HCT116 (cell line): ENCODE measurements around the gene MTA1. TPM values are rescaled to one million over a fixed set of nuclear protein-coding genes. Genes with fewer than 3 reads are reported as not detected.

Experiments
- ATAC-seq: fragments of 200-7000 bp; cut with Tn5 transposase; 2 replicates; pipeline ENCODE4 v1.9.1; 2020; ENCODE audit warnings: mild to moderate bottlenecking, moderate library complexity
- BruUV-seq: library from RNA; stranded (reverse); fragments of 400-500 nt; replicated peaks from 2 replicates; lab custom pipeline; 2021; lab: Mats Ljungman, UMichigan
- CTCF ChIA-PET: fragments of 300-600 bp; sonication (Branson Sonifier 250); formaldehyde crosslinking; loops from one replicate; lab custom pipeline; 2021; ENCODE audit warnings: antibody characterized with exemption; lab: Charles Lee
- POLR2A ChIA-PET: fragments of 300-600, 350-600 bp; sonication (Branson Sonifier 250); formaldehyde crosslinking; loops from one replicate; lab custom pipeline; 2021; ENCODE audit warnings: antibody characterized with exemption; lab: Charles Lee
- RAD21 ChIA-PET, 2 experiments: fragments of 300-600 bp; sonication (Branson Sonifier 250); formaldehyde crosslinking; loops; one replicate each; lab custom pipeline; 2023; ENCODE audit warnings: low total read pairs in 2 of 2; ENCODE audit not compliant: uncharacterized antibody in 2 of 2, unreplicated experiment in 2 of 2, low non-redundant PET in 1 of 2; lab: Charles Lee
- DNase-seq: peaks from one replicate; pipeline ENCODE4 v3.0.0-alpha.2; 2010; ENCODE audit warnings: low read depth, low spot score
- H2AFZ ChIP-seq: fragments of 200-600 bp; shearing (Covaris generic), sonication (generic); 2 replicates; pipeline ENCODE4 v1.6.1; 2017; ENCODE audit warnings: low read depth, mixed run types, mixed read lengths, antibody characterized with exemption, low read length; ENCODE audit not compliant: poor library complexity, severe bottlenecking
- H3K27ac ChIP-seq: 2 replicates; pipeline ENCODE4 v1.5.1; 2012; ENCODE audit warnings: low read depth, low read length
- H3K27me3 ChIP-seq: fragments of 200-600 bp; sonication (generic); 2 replicates; pipeline ENCODE4 v1.6.1; 2016; ENCODE audit warnings: mixed run types, low read length, mixed read lengths; ENCODE audit not compliant: insufficient read depth
- H3K36me3 ChIP-seq, 2 experiments: fragments of 200-500 bp in 1 of 2; fragments of 200-600 bp in 1 of 2; sonication (Bioruptor generic) in 1 of 2; sonication (generic) in 1 of 2; 2 replicates each; pipeline versions ENCODE4 v1.5.1 to v1.6.1; 2014 to 2016; ENCODE audit warnings: low read length in 2 of 2, inconsistent platforms in 1 of 2, mixed read lengths in 1 of 2, mixed run types in 1 of 2; ENCODE audit not compliant: insufficient read depth in 2 of 2, control insufficient read depth in 1 of 2
- H3K4me1 ChIP-seq, 2 experiments: fragments of 200-600 bp in 1 of 2; sonication (generic) in 1 of 2; 2 replicates each; pipeline versions ENCODE4 v1.5.1 to v1.6.1; 2012 to 2017; ENCODE audit warnings: low read length in 2 of 2, inconsistent platforms in 1 of 2, mild to moderate bottlenecking in 1 of 2, mixed read lengths in 1 of 2, mixed run types in 1 of 2, moderate library complexity in 1 of 2; ENCODE audit not compliant: insufficient read depth in 2 of 2, control insufficient read depth in 1 of 2
- H3K4me2 ChIP-seq: fragments of 200-600 bp; sonication (generic); 2 replicates; pipeline ENCODE4 v1.6.1; 2017; ENCODE audit warnings: mixed run types, low read length, mixed read lengths
- H3K4me3 ChIP-seq, 2 experiments: fragments of 200-600 bp in 1 of 2; sonication (generic) in 1 of 2; replicated peaks in 1 of 2; 2 replicates each; pipeline ENCODE4 v1.5.1; 2011 to 2016; ENCODE audit warnings: low read length in 2 of 2, control low read depth in 1 of 2, low read depth in 1 of 2, mild to moderate bottlenecking in 1 of 2, mixed read lengths in 1 of 2, mixed run types in 1 of 2
- H3K79me2 ChIP-seq: fragments of 200-600 bp; sonication (generic); 2 replicates; pipeline ENCODE4 v1.6.1; 2017; ENCODE audit warnings: mild to moderate bottlenecking, mixed run types, low read length, moderate library complexity, mixed read lengths; ENCODE audit not compliant: insufficient read depth
- H3K9ac ChIP-seq: fragments of 200-600 bp; sonication (generic); 2 replicates; pipeline ENCODE4 v1.6.1; 2016; ENCODE audit warnings: low read length, mixed read lengths
- H3K9me2 ChIP-seq: fragments of 200-600 bp; sonication (generic), shearing (Covaris generic); 2 replicates; pipeline ENCODE4 v1.6.1; 2017; ENCODE audit warnings: mixed run types, mild to moderate bottlenecking, moderate library complexity; ENCODE audit not compliant: insufficient read depth
- H3K9me3 ChIP-seq, 2 experiments: fragments of 200-500 bp in 1 of 2; fragments of 200-600 bp in 1 of 2; sonication (Bioruptor generic) in 1 of 2; sonication (generic) in 1 of 2; 2 replicates each; pipeline ENCODE4 v1.6.1; 2014 to 2017; ENCODE audit warnings: low read length in 2 of 2, mixed read lengths in 2 of 2, inconsistent platforms in 1 of 2, low read depth in 1 of 2, mild to moderate bottlenecking in 1 of 2, mixed run types in 1 of 2, moderate library complexity in 1 of 2; ENCODE audit not compliant: control insufficient read depth in 1 of 2, insufficient read depth in 1 of 2
- H4K20me1 ChIP-seq: fragments of 200-600 bp; sonication (generic), shearing (Covaris generic); 2 replicates; pipeline ENCODE4 v1.6.1; 2017; ENCODE audit warnings: mixed run types, mild to moderate bottlenecking, moderate library complexity; ENCODE audit not compliant: insufficient read depth
- CBX3 ChIP-seq: IDR thresholded peaks from 2 replicates; pipeline ENCODE4 v1.6.1; 2012; ENCODE audit warnings: low read depth
- CEBPB ChIP-seq: IDR thresholded peaks from 2 replicates; pipeline ENCODE4 v1.6.1; 2012; ENCODE audit warnings: low read depth
- ELF1 ChIP-seq: IDR thresholded peaks from 2 replicates; pipeline ENCODE4 v1.6.1; 2012; ENCODE audit warnings: low read depth, borderline replicate concordance
- EZH2 ChIP-seq: fragments of 200-600 bp; sonication (generic); IDR thresholded peaks from 2 replicates; pipeline ENCODE4 v1.6.1; 2017; ENCODE audit warnings: antibody characterized with exemption, mixed run types
- FOSL1 ChIP-seq: IDR thresholded peaks from 2 replicates; pipeline ENCODE4 v1.6.1; 2012; ENCODE audit warnings: low read depth
- JUND ChIP-seq: IDR thresholded peaks from 2 replicates; pipeline ENCODE4 v1.6.1; 2012
- POLR2A ChIP-seq: IDR thresholded peaks from 2 replicates; pipeline ENCODE4 v1.7.0; 2011; ENCODE audit warnings: borderline replicate concordance; ENCODE audit not compliant: insufficient read depth, insufficient read length; ENCODE audit errors: extremely low read depth
- POLR2AphosphoS5 ChIP-seq: IDR thresholded peaks from 2 replicates; pipeline ENCODE4 v1.6.1; 2011; ENCODE audit warnings: mild to moderate bottlenecking, low read depth, low read length, moderate library complexity
- SP1 ChIP-seq: IDR thresholded peaks from 2 replicates; pipeline ENCODE4 v1.6.1; 2012; ENCODE audit warnings: low read depth
- SRF ChIP-seq: IDR thresholded peaks from 2 replicates; pipeline ENCODE4 v1.6.1; 2012; ENCODE audit warnings: low read depth
- TCF7L2 ChIP-seq: IDR thresholded peaks from 2 replicates; pipeline ENCODE4 v1.7.0; 2011; ENCODE audit warnings: borderline replicate concordance, inconsistent platforms; ENCODE audit not compliant: insufficient read depth, insufficient read length; ENCODE audit errors: extremely low read depth
- YY1 ChIP-seq: IDR thresholded peaks from 2 replicates; pipeline ENCODE4 v1.6.1; 2011; ENCODE audit warnings: low read length, low read depth, moderate library complexity, mild to moderate bottlenecking; ENCODE audit not compliant: insufficient replicate concordance; ENCODE audit errors: extremely low read depth
- intact Hi-C: fragments of 100-400 bp; cut with micrococcal nuclease; formaldehyde crosslinking; loops from 2 replicates; pipeline ENCODE4 v1.10.0; 2022
- total RNA-seq: library from RNA; stranded (reverse); gene quantifications from one replicate; pipeline ENCODE4 v1.2.1, GENCODE V29; 2021; ENCODE audit not compliant: unreplicated experiment
- TF ChIP-seq, protein P1 (sequence below), 3 experiments: fragments of 200-600 bp in 1 of 3; sonication (generic) in 1 of 3; IDR thresholded peaks in 2 of 3; conservative IDR thresholded peaks in 1 of 3; 2 replicates each; pipeline ENCODE4 v1.5.1; 2012 to 2017; ENCODE audit warnings: low read depth in 2 of 3, low read length in 2 of 3, antibody characterized with exemption in 1 of 3, borderline replicate concordance in 1 of 3, control low read depth in 1 of 3, mild to moderate bottlenecking in 1 of 3, mixed read lengths in 1 of 3, mixed run types in 1 of 3, moderate library complexity in 1 of 3; ENCODE audit not compliant: insufficient read depth in 1 of 3
- TF ChIP-seq, protein P2 (sequence below): IDR thresholded peaks from 2 replicates; pipeline ENCODE4 v1.6.1; 2011; ENCODE audit warnings: mild to moderate bottlenecking, low read length, moderate library complexity; ENCODE audit not compliant: insufficient replicate concordance; ENCODE audit errors: extremely low read depth
- TF ChIP-seq, protein P3 (sequence below): IDR thresholded peaks from 2 replicates; pipeline ENCODE4 v1.6.1; 2012

The MTA1 gene
- total RNA-seq, 1 experiment from 2014 or later: 229 TPM

DNA sequence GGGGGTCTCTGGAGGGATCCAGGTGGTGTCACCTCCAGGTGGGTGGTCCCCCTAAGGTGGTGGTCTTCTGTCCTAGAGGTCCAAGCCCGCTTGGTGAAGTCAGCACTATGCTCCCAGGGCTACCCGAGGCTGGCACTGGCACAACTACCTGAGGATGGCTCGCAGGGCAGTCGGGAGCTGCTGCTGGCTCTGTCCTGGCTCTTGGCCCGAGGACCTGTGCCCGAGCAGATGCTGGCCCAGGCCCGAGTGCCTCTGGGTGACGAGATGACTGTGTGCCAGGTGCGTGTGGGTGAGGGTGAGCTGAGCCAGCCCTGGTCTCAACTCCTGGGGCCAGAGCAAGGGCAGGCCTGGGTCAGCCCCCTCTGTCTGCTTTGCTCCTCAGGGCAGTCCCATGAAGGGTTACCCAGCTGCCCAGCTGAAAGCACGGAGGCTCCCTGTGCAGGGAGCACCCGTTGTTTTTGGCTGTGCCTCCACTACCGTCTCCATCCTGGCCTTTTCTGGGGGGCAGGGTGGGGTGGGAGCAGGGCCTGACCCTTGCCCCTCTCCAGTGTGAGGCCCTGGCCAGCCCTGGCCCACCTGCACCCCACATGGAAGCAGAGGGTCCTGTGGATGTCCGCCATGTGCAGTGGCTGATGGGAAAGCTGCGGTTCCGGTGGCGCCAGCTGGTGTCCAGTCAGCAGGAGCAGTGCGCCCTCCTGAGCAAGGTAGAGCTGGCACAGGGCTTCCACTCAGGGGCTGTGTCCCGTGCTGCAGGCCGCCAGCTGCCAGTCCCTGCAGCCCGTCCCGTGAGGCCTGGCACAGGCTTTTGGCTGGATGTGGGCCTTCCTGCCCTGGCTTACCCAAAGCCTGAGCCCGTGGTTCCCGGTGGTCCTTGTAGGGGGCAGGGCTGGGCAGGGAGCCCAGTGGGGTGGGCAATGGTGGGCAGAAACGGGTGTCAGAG lies 72.7 kb downstream of the MTA1 start:
- ATAC-seq: no peak
- H3K27me3 ChIP-seq: no peaks in the 10 kb centered on the region
- BruUV-seq: TSS peak; percentile 39
- no peaks in the 10 kb centered on the region; the same call in 1 of the 2 replicates for H4K20me1 ChIP-seq
- no peaks in the 10 kb centered on the region for H3K9me3 ChIP-seq
- peaks cover 20 to 34% of the 10 kb centered on the region in 2 experiments for H3K4me1 ChIP-seq
- ChIA-PET POLR2A (interaction anchor here (0.6 to 3.1 kb wide), 2 partner anchors 11 to 523 kb away, joined by 4 to 29 read pairs; no protein-coding TSS in a partner anchor), RAD21 (interaction anchor here in 1 of 2 experiments (0.6 kb wide), 1 partner anchor 250 kb away, joined by 5 read pairs; no protein-coding TSS in a partner anchor), CTCF (interaction anchor here (1.2 to 1.5 kb wide), 3 partner anchors 12 to 402 kb away, joined by 3 to 9 read pairs (median 5); no protein-coding TSS in a partner anchor)
- no peaks in the 10 kb centered on the region for H3K9me2 ChIP-seq
- TF ChIP-seq JUND (no peak), FOSL1 (no peak), EZH2 (no peak), YY1 (no peak), TCF7L2 (no peak), SP1 (no peak), CBX3 (no peak), SRF (no peak), POLR2AphosphoS5 (no peak), ELF1 (no peak), POLR2A (no peak), CEBPB (no peak)
- TF ChIP-seq, protein P1, sequence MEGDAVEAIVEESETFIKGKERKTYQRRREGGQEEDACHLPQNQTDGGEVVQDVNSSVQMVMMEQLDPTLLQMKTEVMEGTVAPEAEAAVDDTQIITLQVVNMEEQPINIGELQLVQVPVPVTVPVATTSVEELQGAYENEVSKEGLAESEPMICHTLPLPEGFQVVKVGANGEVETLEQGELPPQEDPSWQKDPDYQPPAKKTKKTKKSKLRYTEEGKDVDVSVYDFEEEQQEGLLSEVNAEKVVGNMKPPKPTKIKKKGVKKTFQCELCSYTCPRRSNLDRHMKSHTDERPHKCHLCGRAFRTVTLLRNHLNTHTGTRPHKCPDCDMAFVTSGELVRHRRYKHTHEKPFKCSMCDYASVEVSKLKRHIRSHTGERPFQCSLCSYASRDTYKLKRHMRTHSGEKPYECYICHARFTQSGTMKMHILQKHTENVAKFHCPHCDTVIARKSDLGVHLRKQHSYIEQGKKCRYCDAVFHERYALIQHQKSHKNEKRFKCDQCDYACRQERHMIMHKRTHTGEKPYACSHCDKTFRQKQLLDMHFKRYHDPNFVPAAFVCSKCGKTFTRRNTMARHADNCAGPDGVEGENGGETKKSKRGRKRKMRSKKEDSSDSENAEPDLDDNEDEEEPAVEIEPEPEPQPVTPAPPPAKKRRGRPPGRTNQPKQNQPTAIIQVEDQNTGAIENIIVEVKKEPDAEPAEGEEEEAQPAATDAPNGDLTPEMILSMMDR (IDR thresholded peaks at IDR 0.05 in 2 of 3, conservative IDR thresholded peaks at IDR 0.05 in 1 of 3; ENCODE audit: borderline replicate concordance in 1 of 3, insufficient read depth in 1 of 3, low read depth in 2 of 3, low read length in 2 of 3): no peak
- TF ChIP-seq, protein P2, sequence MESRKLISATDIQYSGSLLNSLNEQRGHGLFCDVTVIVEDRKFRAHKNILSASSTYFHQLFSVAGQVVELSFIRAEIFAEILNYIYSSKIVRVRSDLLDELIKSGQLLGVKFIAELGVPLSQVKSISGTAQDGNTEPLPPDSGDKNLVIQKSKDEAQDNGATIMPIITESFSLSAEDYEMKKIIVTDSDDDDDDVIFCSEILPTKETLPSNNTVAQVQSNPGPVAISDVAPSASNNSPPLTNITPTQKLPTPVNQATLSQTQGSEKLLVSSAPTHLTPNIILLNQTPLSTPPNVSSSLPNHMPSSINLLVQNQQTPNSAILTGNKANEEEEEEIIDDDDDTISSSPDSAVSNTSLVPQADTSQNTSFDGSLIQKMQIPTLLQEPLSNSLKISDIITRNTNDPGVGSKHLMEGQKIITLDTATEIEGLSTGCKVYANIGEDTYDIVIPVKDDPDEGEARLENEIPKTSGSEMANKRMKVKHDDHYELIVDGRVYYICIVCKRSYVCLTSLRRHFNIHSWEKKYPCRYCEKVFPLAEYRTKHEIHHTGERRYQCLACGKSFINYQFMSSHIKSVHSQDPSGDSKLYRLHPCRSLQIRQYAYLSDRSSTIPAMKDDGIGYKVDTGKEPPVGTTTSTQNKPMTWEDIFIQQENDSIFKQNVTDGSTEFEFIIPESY: no peak
- TF ChIP-seq, protein P3, sequence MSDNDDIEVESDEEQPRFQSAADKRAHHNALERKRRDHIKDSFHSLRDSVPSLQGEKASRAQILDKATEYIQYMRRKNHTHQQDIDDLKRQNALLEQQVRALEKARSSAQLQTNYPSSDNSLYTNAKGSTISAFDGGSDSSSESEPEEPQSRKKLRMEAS: no peak
- H3K9ac ChIP-seq: peak overlapping the region; percentile 97
- H3K4me3 ChIP-seq: peak overlapping the region; percentile 74 to 87
- no peak overlapping the region for H2AFZ ChIP-seq
- H3K36me3 ChIP-seq: 0 out of 4 replicates have a peak, but pooled peaks cover 0 to 3% of the 10 kb centered on the region in 2 experiments
- H3K27ac ChIP-seq: peak overlapping the region; percentile 35; the same call in 1 of the 2 replicates
- peak overlapping the region; percentile 82 for H3K4me2 ChIP-seq
- peaks cover 18% of the 10 kb centered on the region for H3K79me2 ChIP-seq
- no peak for DNase-seq
- intact Hi-C loops: loop anchor here (5.0 kb wide), 1 partner anchor 35 kb away; the partner anchor contains the start of gene TMEM121
